Skeletal muscle satellite cell (primary cell): ENCODE results near the gene SYPL2.

ENCODE experiments used
- H3K27me3 ChIP-seq: 2 replicates; pipeline ENCODE4 v1.7.0; 2013; ENCODE audit warnings: low read length; ENCODE audit not compliant: control insufficient read depth, insufficient read depth
- H3K36me3 ChIP-seq: 2 replicates; pipeline ENCODE4 v1.7.0; 2013; ENCODE audit warnings: mild to moderate bottlenecking, control low read depth, low read length; ENCODE audit not compliant: insufficient read depth
- H3K4me1 ChIP-seq: 2 replicates; pipeline ENCODE4 v1.7.0; 2013; ENCODE audit warnings: low read length; ENCODE audit not compliant: control insufficient read depth, insufficient read depth
- H3K4me2 ChIP-seq: 2 replicates; pipeline ENCODE4 v1.7.0; 2013; ENCODE audit warnings: mild to moderate bottlenecking, low read length
- H3K4me3 ChIP-seq: 2 replicates; pipeline ENCODE4 v1.7.0; 2013; ENCODE audit warnings: low read length
- H3K9ac ChIP-seq: 2 replicates; pipeline ENCODE4 v1.7.0; 2013; ENCODE audit warnings: mild to moderate bottlenecking, low read depth, low read length, moderate library complexity
- H3K9me3 ChIP-seq: replicated peaks from 2 replicates; pipeline ENCODE4 v1.7.0; 2013; ENCODE audit warnings: mild to moderate bottlenecking, control low read depth, low read length

The SYPL2 gene

DNA sequence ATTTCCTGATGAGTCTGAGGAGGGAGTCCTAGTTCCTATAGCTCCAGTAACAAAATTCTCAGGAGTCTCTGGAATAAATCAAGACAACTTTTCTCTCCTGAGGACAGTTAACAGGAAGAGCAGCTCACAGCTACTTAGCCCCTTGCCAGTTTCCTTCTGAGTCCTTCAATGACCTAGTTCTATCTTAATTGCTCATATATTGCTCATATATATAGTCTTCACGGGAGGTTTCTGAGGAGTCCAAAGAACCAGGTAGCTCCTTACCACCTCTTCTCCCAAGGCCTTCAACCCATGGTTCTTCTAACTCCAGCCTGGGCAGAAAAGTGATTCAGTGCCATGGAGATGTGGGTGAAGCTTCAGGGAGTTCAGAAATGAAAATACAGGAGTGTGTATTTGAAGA lies 38.6 kb downstream of the SYPL2 start:
- Histone ChIP-seq H3K9ac (no peak overlapping the region), H3K4me2 (no peak overlapping the region), H3K36me3 (peaks cover 11% of the 10 kb centered on the region), H3K9me3 (no peaks in the 10 kb centered on the region), H3K4me1 (peaks cover 4% of the 10 kb centered on the region), H3K4me3 (no peak overlapping the region), H3K27me3 (peaks cover 24% of the 10 kb centered on the region)

- H3K9me3 ChIP-seq: no peaks in the 10 kb centered on the region
- H3K9ac ChIP-seq: no peak overlapping the region
- peaks cover 9% of the 10 kb centered on the region for H3K4me1 ChIP-seq
- no peak overlapping the region for H3K4me3 ChIP-seq
- H3K36me3 ChIP-seq: no peaks in the 10 kb centered on the region
- H3K27me3 ChIP-seq: peaks cover 40% of the 10 kb centered on the region
- H3K4me2 ChIP-seq: no peak overlapping the region
These were observed 41.9 kb downstream of the SYPL2 start for GRCh38 chr1:109508001-109508872.

- Histone ChIP-seq H3K36me3 (no peaks in the 10 kb centered on the region), H3K4me3 (no peak overlapping the region), H3K4me1 (peaks cover 9% of the 10 kb centered on the region), H3K4me2 (peak overlapping the region; percentile 95), H3K27me3 (peaks cover 40% of the 10 kb centered on the region), H3K9me3 (no peaks in the 10 kb centered on the region), H3K9ac (no peak overlapping the region)
These were observed 42.5 kb downstream of the SYPL2 start for GRCh38 chr1:109508873-109509175.

GRCh38 chr1:109509176-109510134 lies 43.1 kb downstream of the SYPL2 start, which contains the start of gene AMIGO1:
Gene AMIGO1 (minus strand): TSS chr1:109509727. CDS start chr1:109508912, 815 bp downstream.
- H3K4me3 ChIP-seq: peak within 1 kb of the TSS; percentile 81
- peak within 1 kb of the TSS; percentile 95 for H3K4me2 ChIP-seq
- peaks cover 9% of the 10 kb centered on the region for H3K4me1 ChIP-seq
- H3K9ac ChIP-seq: peak within 1 kb of the TSS; percentile 42
- H3K27me3 ChIP-seq: peaks cover 40% of the 10 kb centered on the region
- no peaks in the 10 kb centered on the region for H3K36me3 ChIP-seq
- no peaks in the 10 kb centered on the region for H3K9me3 ChIP-seq

GRCh38 chr1:109513110-109513710 lies 46.9 kb downstream of the SYPL2 start:
- no peak overlapping the region for H3K4me3 ChIP-seq
- peaks cover 9% of the 10 kb centered on the region for H3K4me1 ChIP-seq
- H3K36me3 ChIP-seq: no peaks in the 10 kb centered on the region
- peaks cover 27% of the 10 kb centered on the region for H3K27me3 ChIP-seq
- H3K9me3 ChIP-seq: no peaks in the 10 kb centered on the region
- no peak overlapping the region for H3K9ac ChIP-seq
- H3K4me2 ChIP-seq: no peak overlapping the region

- Histone ChIP-seq H3K36me3 (no peaks in the 10 kb centered on the region), H3K9ac (no peak overlapping the region), H3K4me3 (no peak overlapping the region), H3K9me3 (no peaks in the 10 kb centered on the region), H3K27me3 (peaks cover 17% of the 10 kb centered on the region), H3K4me1 (peaks cover 6% of the 10 kb centered on the region), H3K4me2 (no peak overlapping the region)
These were observed 48.5 kb downstream of the SYPL2 start for GRCh38 chr1:109514846-109515245.

- H3K4me1 ChIP-seq: no peaks in the 10 kb centered on the region
- no peak overlapping the region for H3K9ac ChIP-seq
- no peak overlapping the region for H3K4me2 ChIP-seq
- peaks cover 18% of the 10 kb centered on the region for H3K27me3 ChIP-seq
- H3K4me3 ChIP-seq: no peak overlapping the region
- no peaks in the 10 kb centered on the region for H3K9me3 ChIP-seq
- H3K36me3 ChIP-seq: no peaks in the 10 kb centered on the region
These were observed 50.5 kb downstream of the SYPL2 start for GRCh38 chr1:109516872-109517271.

DNA sequence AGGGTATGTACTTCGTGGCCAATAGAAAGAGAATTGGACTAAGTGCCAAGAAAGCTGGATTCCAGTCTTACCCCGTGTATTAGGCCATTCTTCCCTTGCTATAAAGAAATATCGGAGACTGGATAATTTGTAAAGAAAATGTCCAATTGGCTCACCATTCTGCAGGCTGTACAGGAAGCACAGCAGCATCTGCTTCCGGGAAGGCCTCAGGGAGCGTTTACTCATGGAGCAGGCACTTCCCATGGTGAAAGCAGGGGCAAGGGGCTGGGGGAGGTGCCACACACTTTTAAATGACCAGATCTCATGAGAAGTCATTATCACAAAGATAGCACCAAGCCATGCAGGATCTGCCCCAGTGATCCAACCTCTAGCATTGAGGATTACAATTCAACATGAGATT lies 51.0 kb downstream of the SYPL2 start:
- H3K27me3 ChIP-seq: peaks cover 23% of the 10 kb centered on the region
- no peaks in the 10 kb centered on the region for H3K4me1 ChIP-seq
- H3K36me3 ChIP-seq: no peaks in the 10 kb centered on the region
- H3K4me2 ChIP-seq: no peak overlapping the region
- no peak overlapping the region for H3K4me3 ChIP-seq
- H3K9me3 ChIP-seq: no peaks in the 10 kb centered on the region
- H3K9ac ChIP-seq: no peak overlapping the region

DNA sequence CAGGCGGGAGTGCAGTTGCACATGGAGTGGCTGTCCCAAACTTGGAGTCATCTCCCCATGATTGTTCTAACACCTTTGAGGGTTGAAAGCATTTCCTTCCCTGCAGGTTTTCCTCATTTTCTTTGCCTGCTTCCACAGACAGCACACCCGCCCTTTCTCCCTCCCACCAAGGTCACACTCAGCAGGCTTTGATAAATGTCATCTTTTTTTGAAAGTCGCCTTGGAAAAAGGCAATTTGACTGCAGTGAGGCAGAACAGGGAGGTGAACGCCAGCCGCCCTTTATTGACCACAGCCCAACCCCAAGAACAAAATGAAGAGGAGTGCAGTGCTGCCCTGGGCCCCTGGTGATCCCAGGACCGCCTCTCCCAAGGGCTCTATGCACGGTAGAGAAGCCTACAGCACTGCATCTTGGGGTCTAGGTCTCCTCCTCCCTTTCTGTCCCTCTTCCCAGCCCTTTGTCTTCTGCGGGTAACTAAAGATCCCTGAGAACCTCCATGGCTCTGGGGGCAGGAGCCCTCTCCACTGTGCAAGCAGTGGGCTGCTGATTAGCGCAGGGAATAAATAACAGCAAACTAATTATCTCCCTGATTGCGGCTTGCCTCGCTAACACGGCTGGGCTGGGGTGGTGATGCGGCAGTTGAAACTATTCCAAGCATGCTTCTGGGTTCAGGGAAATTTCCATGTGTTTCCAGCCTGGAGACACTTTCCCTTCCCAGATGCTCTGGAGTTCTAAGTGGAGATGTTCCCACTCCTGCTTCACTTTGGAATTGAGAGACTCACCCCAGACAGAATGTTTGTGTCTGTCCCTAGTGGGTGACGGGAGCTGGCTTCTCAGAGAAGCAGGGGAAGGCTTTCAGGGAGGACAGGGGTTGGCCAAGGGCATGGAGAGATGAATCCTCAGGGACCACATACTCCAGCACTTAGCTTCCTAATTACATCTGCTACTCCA lies 54.9 kb downstream of the SYPL2 start:
- no peak overlapping the region for H3K4me3 ChIP-seq
- no peaks in the 10 kb centered on the region for H3K4me1 ChIP-seq
- H3K4me2 ChIP-seq: no peak overlapping the region
- peaks cover 39% of the 10 kb centered on the region for H3K27me3 ChIP-seq
- H3K9ac ChIP-seq: no peak overlapping the region
- no peaks in the 10 kb centered on the region for H3K9me3 ChIP-seq
- no peaks in the 10 kb centered on the region for H3K36me3 ChIP-seq

DNA sequence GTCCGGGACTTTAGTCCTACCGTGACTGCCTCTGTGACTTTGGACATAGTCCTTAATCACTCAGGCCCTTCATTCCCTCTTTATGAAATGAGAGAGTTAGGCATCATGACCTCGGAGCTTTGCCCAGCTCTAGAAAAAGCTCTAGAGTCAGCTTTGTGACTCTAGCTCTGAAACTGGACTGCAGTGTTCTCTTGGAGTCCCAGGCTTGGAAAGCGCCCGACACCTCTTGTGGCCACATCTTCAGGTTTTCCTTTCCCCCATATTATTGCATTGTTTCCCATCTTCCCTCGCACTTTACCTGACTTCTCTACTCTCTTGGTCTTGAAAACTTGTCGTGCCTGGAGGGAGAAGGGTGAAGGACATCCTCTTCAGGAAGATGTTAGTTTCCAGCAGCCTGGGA lies 55.7 kb downstream of the SYPL2 start:
- no peaks in the 10 kb centered on the region for H3K9me3 ChIP-seq
- no peak overlapping the region for H3K9ac ChIP-seq
- H3K4me2 ChIP-seq: no peak overlapping the region
- no peaks in the 10 kb centered on the region for H3K4me1 ChIP-seq
- H3K4me3 ChIP-seq: no peak overlapping the region
- no peaks in the 10 kb centered on the region for H3K36me3 ChIP-seq
- peaks cover 39% of the 10 kb centered on the region for H3K27me3 ChIP-seq
